HG02571 (cell line): Measurements from ENCODE around the gene PROC.

ENCODE experiments used
- ATAC-seq: cut with Tn5 transposase; IDR thresholded peaks from one replicate; pipeline ENCODE4 v1.9.1; 2021; ENCODE audit warnings: mild to moderate bottlenecking, moderate library complexity; ENCODE audit not compliant: unreplicated experiment

PROC gene

GRCh38 chr2:127418300-127419111, at the start of gene PROC:
PROC (plus strand) TSS chr2:127418427; CDS start chr2:127419943, 1,516 bp downstream.
- no peak for ATAC-seq

DNA sequence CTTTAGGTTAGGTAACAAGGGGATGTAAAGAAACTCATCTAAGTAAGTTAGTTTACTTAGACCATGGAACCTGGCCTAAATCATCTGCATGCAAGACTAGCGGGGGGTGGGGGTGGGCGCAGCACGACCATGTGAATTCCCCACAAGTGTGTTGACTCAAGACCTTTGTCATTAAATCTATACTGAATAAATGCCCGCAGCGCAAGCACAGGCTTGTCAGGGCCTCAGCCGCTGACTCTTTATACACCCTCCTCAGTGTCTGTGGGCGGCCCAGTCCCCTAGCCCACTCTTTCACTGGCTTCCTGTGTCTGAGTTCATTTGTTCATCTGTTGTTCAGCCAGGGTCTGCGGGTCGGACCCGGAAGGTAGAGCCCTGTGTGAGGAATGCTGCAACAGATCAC, 48.2 kb upstream of the PROC start:
- no peak for ATAC-seq

DNA sequence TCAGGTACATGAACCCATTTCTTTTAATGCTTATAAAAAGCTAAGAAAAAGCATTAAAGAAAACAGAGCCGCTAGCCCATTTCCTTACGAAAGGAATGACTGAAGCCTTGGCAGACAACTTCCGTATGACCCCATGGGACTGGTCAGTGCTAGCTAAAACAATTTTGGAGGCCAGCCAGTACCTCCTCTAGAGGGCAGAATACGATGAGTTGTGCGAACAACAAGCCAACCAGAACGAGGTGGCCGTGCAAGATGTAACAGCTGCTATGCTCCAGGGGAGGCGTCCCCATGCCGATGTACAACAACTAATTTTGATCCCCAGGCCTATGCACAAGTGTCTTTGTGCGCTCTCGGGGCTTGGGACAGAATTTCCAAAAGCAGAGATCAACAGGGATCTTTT, 47.2 kb upstream of the PROC start:
- no peak for ATAC-seq

GRCh38 chr2:127373362-127374083, 44.7 kb upstream of the PROC start:
- ATAC-seq, result no peak

DNA sequence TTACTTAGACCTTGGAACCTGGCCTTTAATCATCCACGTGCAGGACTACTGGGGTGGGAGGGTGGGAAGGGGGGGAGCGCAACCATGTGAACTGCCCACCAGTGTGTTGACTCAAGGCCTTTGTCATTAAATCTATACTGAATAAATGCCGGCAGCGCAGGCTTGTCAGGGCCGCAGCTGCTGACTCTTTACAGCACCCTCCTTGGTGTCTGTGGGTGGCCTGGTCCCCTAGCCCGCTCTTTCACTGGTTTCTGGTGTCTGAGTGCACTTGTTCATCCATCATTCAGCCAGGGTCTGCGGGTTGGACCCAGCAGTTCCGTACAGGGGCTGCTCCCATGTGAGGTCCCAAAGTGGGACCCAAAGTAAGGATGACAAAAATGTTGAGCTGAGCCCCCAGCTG, 42.0 kb upstream of the PROC start:
- ATAC-seq, result no peak

GRCh38 chr2:127377262-127377661, 41.0 kb upstream of the PROC start:
- no peak for ATAC-seq

DNA sequence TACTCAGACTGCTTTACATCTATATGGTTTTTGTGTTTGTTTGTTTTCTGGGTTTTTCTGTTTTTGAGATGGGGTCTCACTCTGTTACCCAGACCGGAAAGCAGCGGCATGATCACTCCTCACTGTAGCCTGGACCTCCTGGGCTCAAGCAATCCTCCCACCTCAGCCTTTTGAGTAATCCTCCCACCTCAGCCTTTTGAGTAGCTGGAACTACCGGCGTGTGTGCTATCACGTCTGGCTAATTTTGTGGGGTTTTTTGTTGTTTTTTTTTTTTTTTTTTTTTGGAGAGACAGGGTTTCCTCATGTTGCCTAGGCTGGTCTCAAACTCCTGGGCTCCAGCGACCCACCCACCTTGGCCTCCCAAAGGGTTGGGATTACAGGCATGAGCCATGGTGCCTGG, 39.5 kb upstream of the PROC start:
- no peak for ATAC-seq

DNA sequence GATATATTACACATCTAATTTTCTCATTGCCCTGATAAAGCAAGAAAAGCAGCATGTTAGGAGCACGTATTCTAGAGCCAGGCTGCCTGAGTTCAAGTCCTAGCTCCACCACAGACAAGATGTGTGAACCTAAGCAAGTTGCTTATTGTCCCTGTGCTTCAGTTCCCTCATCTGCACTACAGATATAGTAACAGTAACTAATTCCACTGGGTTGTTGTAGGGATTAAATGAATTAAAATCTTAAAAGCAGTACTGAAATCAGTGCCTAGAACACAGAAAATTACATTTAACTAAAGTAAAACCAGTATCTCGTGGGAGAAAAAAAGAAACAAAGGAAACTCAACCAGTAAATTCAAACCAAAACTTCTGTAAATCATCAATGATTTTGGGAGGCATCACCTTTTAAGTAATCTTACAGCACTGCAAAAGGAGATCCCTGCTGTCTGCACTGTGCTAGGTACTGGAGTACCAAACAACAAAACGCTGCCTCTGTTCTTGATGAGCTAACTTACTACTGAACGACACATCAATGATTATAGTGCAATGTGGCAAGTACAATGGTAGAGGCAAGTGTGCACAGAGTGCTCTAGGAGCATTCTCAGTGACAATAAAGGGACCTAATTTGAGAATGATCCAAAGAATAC, 38.4 kb upstream of the PROC start:
- no peak for ATAC-seq

DNA sequence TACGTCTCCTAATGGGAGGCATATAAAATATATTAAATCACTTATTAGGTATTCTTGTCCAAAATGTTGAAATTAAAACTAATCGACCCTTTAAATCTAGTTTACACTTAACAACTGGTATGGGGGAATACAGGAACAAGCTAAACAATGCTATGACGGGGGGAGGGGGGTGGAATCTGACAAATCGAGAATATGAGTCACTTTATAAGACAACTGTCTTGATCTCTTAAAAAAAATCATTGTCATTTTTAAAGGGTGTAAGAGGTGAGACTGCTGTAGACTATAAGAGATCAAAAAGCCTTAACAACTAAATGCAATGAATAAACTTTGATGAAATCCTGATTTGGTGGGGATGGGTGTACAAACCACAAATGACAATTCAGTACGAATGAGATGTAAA, 36.5 kb upstream of the PROC start:
- ATAC-seq, result no peak

DNA sequence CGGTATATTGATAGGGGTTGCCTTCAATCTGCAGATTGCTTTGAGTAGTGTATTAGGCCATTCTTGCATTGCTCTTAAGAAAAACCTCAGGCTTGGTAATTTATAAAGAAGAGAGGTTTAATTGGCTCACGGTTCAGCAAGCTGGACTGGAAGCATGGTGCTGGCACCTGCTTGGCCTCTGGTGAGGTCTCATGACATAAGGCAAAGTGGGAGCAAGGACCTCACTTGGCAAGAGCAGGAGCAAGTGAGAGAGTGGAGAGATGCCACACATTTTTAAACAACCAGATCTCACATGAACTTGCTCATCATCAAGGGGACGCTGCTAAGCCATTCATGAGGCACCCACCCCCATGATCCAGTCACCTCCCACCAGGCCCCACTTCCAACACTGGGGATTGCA, 35.4 kb upstream of the PROC start:
- ATAC-seq, result no peak

GRCh38 chr2:127384529-127384928, 33.7 kb upstream of the PROC start:
- no peak for ATAC-seq

DNA sequence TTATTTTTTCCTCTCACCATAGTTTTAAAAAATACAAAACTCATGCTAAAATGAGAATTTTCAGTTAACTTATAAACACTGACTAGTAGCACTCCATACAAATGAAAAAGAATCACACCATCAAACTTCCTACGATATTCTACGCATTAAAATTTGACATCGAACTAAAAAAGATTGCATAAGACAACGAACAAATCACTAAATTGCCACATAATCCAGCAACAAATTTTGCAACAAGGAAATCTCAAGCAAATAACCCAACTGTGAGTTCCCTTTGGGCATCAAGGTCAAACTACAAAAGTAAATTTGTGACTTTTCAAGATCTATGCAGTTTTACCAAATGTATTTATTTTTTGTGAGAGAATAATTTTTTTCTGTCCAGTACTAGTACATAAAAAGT, 32.0 kb upstream of the PROC start:
- ATAC-seq, result no peak

- ATAC-seq, result peak; percentile 62
These were observed 31.2 kb upstream of the PROC start for GRCh38 chr2:127386764-127387654.

DNA sequence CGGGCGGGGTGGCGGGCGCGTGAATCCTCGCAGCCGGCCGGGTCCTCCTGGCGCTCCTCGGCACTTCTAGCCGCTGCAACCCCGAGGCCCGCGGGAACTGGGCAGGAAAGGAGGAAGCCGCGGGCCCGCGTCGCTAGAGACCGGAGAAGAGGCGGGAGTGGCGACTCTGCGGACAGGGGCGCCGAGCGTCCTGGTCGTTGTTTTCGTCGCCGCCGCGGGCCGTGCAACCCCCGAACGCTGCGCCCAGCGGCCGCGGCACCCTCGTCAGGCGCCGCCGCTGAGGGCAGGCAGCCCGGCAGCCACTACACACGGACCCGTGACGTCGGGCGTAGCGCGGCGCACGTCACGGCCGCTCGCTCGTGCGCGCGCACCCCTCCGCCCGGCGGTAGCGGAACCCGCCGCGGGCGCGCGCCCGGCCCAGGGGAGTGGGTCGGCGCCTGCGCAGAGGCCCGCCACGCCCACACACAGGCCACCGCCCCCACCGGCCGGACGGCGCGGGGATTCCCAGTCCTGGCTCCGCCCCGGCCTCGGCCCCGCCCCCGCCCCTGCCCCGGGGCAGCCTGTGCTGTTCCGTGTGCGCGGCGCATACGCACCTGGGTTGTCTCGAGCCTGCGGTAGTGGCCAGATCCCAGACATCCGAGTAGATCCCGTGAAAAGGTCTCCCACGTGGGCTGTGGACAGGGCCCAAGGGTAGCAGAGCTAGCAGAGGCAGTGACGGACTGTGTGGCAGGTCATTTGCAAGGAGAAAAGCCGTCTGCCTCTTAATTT, 30.4 kb upstream of the PROC start, which contains the start of gene MAP3K2:
MAP3K2 (minus strand) TSS at position 321 of the 768 bp plus-strand sequence. CDS start 44,846 bp downstream, outside the sequence.
- peak; percentile 67 for ATAC-seq

- peak; percentile 8 for ATAC-seq
These were observed 29.6 kb upstream of the PROC start for GRCh38 chr2:127388423-127389164.

DNA sequence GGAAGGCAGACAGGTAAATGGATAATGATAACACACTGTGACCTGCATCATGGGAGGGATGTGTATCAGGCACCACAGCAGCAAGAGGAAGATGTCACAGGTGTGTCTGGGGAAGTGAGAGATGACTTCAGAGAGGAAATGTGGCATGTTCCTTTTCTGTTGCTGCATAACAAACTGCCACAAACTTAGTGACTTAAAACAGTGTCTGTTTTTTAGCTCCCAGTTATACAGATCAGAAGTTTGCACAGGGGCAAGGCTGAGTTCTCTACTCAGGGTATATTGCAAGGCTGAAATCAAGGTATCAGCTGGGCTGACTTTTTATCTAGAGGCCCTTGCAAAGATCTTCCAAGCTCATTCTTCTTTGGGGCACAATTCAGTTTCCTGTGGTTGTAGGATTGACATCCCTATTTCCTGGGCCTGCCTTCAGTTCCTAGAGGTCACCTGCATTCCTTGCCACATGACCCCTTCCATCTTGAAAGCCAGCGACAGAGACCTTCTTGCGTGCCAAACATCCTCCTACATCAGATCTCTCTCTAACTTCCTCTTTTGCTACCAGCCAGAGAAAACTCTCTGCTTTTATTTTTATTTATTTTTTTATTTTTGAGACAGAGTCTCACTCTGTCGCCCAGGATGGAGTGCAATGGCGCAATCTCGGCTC, 28.3 kb upstream of the PROC start:
- no peak for ATAC-seq

GRCh38 chr2:127392133-127392827, 25.9 kb upstream of the PROC start:
- ATAC-seq, result no peak
